LNCaP clone FGC (cell line): Measurements from ENCODE around the gene RBM27.
"Not testable (repeated sequence)": the region's sequence is repeated elsewhere in the genome, so short reads cannot be mapped to it uniquely, and the experiment has no call there.

Source experiments
- DNase-seq: peaks from one replicate; pipeline ENCODE4 v3.0.0-alpha.2; 2011; ENCODE audit warnings: low read depth
- H3K4me3 ChIP-seq: 2 replicates; pipeline ENCODE4 v1.5.1; 2011; ENCODE audit warnings: mild to moderate bottlenecking, low read depth, low read length, control low read depth
- CTCF ChIP-seq: IDR thresholded peaks from 2 replicates; pipeline ENCODE4 v1.5.1; 2012; ENCODE audit warnings: mild to moderate bottlenecking; ENCODE audit not compliant: control insufficient read depth, insufficient read depth; ENCODE audit errors: extremely low read depth

RBM27 gene

GRCh38 chr5:146193285-146193684 lies 10.1 kb upstream of the RBM27 start:
- no peak overlapping the region for H3K4me3 ChIP-seq
- TF ChIP-seq CTCF = no peak
- no peak for DNase-seq

GRCh38 chr5:146194997-146195396 lies 8.4 kb upstream of the RBM27 start:
- H3K4me3 ChIP-seq, DNase-seq: not testable (repeated sequence)

- no peak for DNase-seq
- no peak for TF ChIP-seq CTCF
- H3K4me3 ChIP-seq = no peak overlapping the region
Measured at GRCh38 chr5:146196459-146197048, 6.9 kb upstream of the RBM27 start.

GRCh38 chr5:146199176-146199815 lies 4.1 kb upstream of the RBM27 start:
- no peak for DNase-seq
- TF ChIP-seq CTCF = no peak
- no peak overlapping the region for H3K4me3 ChIP-seq

- not testable (repeated sequence) for DNase-seq, H3K4me3 ChIP-seq
Measured at GRCh38 chr5:146201795-146202194, 1.6 kb upstream of the RBM27 start.

- DNase-seq = no peak
- peak overlapping the region; percentile 67 for H3K4me3 ChIP-seq
- TF ChIP-seq CTCF = no peak
Measured at GRCh38 chr5:146203872-146204192, 427 bp downstream of the RBM27 start.

GRCh38 chr5:146205499-146206202 lies 2.2 kb downstream of the RBM27 start:
- H3K4me3 ChIP-seq = peak overlapping the region; percentile 67; the same call in 1 of the 2 replicates
- no peak for TF ChIP-seq CTCF
- DNase-seq = no peak

- no peak for TF ChIP-seq CTCF
- DNase-seq = no peak
- no peak overlapping the region for H3K4me3 ChIP-seq
Measured at GRCh38 chr5:146206257-146206656, 2.9 kb downstream of the RBM27 start.
